Stimulated activated CD4-positive, alpha-beta T cell treated with anti-CD3 and anti-CD28 coated beads, Interleukin-12 subunit alpha, Interleukin-12 subunit beta, amount 100 ng/mL, for 24 hours (primary cell): ENCODE data around the gene CELF2.
A peak's percentile ranks its signal among the peaks of the same experiment; 100 is the strongest.

Experiments
- DNase-seq, 2 experiments: peaks; one replicate each; pipeline ENCODE4 v3.0.0-alpha.2; 2020; ENCODE audit warnings: low read depth in 2 of 2

The CELF2 gene

DNA sequence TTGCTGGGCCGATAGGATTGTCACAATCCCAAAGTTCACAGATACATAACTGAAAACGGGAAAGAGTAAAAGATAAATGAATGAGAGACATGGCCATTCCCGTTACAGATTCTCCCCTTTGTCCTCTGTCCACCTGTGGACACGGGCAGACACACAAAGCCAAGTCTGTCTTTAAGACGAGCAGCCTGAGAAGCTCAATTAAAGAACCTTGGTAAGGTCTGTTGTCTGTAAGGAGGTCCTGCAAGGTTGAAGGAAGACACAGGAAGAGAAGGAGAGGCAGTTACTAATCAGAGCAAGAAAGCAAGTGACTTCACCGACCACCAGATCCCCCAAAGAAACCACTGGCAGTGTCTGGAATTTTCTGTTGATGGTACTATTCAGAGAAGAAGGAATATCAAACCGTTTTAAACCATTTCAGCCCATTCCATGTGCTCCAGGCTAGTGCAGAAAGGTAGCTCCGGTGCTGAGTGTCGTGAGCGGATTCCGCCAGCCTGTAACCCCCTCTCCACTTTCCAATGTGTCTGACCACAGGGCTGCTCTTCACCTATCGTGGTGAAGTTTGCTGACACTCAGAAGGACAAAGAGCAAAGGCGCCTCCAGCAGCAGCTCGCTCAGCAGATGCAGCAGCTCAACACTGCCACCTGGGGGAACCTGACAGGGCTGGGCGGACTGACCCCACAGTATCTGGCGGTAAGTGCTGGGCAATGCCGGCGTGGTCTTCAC, 252.6 kb downstream of the CELF2 start:
- peak; percentile 57 to 74 for DNase-seq

DNA sequence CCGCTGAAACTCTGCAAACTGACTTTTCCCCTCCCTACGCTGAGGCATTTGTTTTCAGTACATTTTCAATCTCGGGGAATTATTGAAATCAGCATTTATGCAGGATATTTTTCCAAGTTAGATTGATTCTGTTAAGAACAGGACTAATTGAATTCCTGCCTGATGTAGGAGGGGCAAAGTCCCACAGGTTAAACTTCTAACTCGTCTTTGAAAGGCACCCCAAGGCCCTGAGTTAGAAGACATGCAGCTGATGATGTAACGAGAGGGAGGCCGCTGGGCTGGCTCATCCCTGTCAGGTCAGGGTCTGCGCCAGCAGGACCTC, 253.1 kb downstream of the CELF2 start:
- no peak for DNase-seq

- DNase-seq: peak; percentile 28 to 55
Measured at GRCh38 chr10:11272915-11273389, 255.3 kb downstream of the CELF2 start.

- DNase-seq: no peak
Measured at GRCh38 chr10:11274452-11274851, 256.8 kb downstream of the CELF2 start.

GRCh38 chr10:11275651-11276050, 258.0 kb downstream of the CELF2 start:
- no peak for DNase-seq

DNA sequence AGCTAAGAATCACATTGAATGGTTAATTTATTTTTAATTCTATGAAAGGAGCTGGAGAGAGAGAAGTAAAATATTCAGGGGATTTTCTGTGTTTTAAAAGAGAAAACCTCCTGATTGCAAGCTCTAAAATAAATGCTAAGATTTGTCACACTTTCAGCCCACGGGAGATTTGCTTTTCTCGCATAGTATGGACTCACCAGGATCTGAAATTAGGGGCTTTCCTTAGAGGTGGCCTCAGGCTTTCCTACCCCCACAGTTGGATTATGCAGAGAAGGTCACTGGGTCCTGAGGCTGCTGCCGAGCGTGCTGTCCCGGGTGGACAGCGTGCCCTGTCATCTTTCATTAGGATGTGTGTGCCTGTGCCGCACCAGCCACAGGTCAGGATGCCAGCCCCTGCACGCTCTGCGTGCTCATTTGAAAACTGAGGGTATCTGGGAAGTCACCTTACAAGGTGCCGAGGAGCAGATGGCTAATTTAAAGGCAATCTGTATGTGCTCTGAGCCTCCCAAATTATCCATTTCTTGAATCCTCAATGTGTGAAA, 258.8 kb downstream of the CELF2 start:
- no peak for DNase-seq

DNA sequence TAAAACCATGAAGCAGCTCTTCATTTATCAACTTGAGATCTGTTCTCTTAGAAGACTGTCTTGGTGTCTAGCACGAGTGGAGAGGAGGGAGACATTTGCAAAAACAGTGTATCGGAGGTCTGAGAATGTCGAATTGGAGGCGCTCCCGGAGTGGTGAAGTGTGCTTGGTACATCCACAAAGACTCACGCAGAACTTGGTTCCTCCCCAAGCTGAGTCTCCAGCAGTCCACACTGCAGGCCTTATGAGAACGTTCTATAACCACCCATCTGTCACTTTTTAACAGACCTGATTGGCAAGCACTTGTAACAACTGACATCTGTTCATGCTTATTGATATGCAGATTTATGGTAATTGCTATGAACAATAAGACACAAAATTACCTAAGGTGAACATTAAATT, 261.6 kb downstream of the CELF2 start:
- DNase-seq: no peak

DNA sequence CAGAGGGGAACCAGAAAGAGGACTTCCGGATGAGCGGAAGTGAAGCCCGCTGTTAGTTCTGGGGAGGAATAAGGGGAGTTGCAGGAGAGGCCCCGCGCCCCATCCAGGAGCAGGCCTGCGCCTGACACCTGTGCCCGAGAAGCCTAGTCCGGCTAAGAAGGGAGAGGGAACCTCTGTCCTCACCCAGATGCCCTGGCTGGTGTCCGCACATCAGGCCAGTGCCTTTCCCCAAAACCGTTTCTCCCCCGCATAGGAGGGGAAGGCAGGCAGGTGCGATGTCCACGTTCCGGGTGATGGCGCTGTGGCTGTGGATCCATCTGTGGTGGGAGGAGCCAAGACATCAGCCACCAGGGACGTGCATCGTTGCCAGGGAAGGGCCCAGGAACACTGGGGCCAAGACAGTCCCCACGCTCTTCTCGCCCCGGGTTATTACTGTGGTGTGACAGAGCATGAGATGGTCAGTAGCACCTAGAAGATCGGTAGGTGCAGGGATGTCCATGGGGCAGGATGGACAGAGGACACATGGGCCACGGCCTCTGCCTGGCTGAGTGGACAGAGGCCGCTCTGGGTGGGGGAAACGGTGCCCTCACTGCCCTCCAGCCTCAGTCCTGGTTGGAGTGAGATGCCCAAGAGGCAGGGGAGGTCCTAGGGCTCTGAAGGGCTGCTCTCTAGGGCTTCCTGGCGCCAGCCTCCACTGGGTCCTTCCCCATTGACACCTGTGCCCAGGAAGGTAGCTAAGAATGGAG, 262.7 kb downstream of the CELF2 start:
- DNase-seq: no peak

- DNase-seq: no peak
Measured at GRCh38 chr10:11282156-11282555, 264.5 kb downstream of the CELF2 start.

- no peak for DNase-seq
Measured at GRCh38 chr10:11282661-11283060, 265.0 kb downstream of the CELF2 start.

DNA sequence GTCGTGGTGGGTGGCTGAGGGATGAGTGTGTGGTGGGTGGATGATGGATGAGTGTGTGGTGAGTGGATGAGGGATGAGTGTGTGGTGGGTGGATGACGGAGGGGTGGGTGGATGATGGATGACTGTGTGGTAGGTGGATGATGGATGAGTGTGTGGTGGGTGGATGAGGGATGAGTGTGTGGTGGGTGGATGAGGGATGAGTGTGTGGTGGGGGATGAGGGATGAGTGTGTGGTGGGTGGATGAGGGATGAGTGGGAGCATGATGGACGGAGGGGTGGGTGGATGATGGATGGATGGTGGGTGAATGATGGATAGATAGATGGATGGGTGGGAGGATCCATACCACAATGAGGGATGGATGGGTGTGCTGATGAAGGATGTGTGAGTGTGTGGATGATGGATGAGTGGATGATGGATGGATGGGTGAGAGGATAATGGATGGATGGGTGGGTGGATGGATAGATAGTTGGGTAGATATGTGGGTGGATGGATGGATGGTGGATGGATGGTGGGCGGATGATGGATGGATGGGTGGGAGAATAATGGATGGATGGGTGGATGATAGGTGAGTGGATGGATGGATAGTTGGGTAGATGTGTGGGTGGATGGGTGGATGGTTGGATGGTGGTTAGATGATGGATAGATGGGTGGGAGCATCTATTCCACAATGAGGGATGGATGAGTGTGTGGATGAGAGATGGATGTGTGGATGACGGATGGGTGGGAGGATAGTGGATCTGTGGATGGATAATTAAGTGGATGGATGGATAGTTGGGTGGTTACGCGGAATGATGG, 266.8 kb downstream of the CELF2 start:
- no peak for DNase-seq

DNA sequence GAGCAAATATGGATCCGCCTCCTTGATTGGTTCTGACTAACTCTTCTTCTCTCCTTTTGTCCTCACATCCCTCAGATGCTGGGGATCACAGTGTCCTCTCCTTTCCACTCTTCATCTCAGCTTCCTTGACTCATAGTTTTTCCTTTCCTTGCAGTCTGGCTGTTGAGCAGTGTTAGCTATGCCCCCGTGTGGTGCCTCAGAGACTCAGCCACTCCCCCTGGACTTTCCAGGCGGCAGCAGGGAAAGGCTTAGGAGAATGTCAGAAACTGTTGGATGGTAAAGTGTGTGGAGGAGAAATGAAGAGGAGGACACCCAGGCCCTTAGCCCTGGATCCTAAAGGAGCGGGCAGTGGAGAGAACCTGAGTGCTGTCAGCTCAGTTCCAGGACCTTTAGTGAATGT, 267.5 kb downstream of the CELF2 start:
- no peak for DNase-seq

GRCh38 chr10:11286261-11286852, 268.7 kb downstream of the CELF2 start:
- no peak for DNase-seq

- no peak for DNase-seq
Measured at GRCh38 chr10:11288302-11288701, 270.6 kb downstream of the CELF2 start.

DNA sequence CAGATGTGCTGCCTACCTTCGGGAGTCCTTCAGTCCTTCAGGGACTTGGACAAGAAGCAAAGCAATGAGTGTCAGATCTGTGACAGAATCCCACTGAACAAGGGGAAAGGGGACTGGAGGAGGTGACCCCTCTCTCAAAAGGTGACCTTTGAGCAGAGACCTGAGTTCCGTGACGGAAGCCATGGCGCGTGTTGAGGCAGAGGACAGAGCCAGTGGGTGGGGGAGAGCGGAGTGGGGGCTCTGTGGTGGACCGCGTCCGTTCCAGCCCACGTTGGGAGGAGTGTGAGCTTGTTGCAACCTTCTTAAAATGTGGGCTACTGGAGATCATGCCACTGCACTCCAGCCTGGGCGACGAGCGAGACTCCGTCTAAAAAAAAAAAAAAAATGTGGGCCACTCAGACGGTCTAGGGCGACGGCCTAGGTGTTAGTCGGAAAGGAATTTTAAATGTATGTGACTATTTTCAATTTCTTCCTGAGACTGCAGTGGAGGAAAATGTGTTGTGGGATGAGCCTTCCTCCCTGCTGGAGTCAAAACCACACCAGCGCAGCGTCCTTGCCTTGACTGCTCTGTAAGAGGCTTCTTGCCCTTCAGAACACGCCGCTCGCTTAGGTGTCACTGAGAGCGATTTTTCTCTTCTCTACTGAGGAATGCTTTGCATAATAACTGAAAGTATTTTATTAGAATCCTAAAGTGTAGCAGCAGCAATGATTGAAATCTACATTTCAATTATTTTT, 272.7 kb downstream of the CELF2 start:
- no peak for DNase-seq

GRCh38 chr10:11292576-11293302, 275.1 kb downstream of the CELF2 start:
- no peak for DNase-seq

GRCh38 chr10:11293332-11293731, 275.7 kb downstream of the CELF2 start:
- DNase-seq: no peak

DNA sequence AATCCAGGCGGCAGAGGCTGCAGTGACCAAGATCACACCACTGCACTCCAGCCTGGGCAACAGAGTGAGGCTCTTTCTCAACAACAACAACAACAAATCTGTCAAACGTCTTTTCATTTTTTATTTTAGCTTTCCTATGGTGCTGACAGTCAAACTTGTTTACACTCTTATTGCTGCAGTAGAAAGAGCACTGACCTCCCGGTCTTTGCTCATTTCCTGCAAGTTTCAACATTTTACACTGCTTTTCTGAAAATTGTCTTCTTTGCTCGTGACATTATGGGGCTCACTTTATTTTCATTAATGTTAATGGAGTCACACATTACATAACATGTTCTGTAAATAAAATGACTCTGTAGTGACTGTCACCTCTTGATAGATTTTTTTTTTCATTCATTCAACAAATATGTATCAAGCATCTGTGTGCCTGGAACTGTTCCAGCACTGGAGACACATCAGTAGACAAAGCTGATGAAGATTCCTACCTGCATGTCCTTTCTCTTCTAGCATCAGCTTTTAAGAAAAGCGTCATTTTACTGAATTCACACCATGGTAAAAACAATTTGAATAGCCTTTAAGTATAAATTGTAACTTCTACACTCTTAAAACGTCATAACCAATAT, 277.3 kb downstream of the CELF2 start:
- no peak for DNase-seq

DNA sequence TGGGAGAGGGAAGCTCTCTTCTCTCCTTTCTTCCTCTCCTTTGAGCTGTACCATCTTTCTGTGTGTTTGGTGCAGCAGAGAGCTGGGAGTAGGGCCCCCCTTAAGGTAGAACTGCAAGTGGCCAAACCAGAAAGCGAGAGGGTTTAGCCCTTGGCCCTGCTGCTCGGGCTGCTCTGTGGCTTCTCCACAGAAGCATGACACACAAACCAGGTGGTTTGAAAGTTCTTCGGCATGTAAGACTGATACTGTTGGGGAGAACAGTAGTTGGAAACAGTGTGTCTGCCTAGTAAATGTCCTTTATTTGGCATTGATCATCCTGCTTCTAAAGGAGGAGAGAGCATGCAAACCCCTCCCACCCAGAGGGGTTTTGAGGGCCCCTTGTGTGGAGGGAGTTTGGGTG, 277.8 kb downstream of the CELF2 start:
- DNase-seq: no peak

DNA sequence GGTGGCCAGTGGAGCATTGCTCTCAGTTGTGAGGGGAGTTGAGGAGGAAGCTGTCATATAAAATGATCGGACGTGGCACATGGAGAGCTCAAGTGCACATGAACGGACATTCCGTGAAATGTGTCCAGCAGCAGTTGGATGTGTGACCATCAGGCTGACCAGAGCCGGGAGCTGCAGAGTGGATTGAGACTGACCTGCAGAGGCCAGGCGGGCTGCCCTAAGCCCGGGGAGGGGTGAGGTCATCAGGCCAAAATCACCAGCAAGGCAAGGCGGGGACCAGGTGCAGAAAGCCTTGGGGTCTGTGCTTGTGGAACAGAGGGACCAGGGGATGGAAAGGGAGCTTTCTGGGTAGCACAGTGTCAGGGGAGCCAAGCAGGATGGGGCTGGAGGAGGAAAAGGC, 279.5 kb downstream of the CELF2 start:
- no peak for DNase-seq
